Stimulated activated CD4-positive, alpha-beta T cell treated with anti-CD3 and anti-CD28 coated beads, Interleukin-2, amount 100 ng/mL, for 24 hours (primary cell): ENCODE data around the gene CR2.
"Not testable (repeated sequence)": the region's sequence is repeated elsewhere in the genome, so short reads cannot be mapped to it uniquely, and the experiment has no call there.

Experiments
- DNase-seq, 2 donors: peaks; one replicate each; pipeline ENCODE4 v3.0.0-alpha.2; 2020

The CR2 gene

DNA sequence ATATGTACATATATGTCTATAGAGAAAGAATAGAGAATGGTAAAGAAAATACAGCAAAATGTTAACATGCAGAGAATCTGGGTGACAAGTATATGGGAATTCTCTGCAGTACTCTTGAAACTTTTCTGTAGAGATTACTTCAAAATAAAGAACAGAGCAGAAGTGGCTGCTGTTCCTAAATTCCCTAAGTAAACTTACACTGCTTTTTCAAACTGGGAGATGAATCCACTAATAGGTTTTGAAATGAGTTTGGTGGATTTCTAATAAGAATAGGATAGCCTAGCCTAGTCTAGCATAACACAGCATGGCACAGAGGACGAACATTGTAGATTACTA is 450 bp upstream of the CR2 start:
- no peak for DNase-seq

DNA sequence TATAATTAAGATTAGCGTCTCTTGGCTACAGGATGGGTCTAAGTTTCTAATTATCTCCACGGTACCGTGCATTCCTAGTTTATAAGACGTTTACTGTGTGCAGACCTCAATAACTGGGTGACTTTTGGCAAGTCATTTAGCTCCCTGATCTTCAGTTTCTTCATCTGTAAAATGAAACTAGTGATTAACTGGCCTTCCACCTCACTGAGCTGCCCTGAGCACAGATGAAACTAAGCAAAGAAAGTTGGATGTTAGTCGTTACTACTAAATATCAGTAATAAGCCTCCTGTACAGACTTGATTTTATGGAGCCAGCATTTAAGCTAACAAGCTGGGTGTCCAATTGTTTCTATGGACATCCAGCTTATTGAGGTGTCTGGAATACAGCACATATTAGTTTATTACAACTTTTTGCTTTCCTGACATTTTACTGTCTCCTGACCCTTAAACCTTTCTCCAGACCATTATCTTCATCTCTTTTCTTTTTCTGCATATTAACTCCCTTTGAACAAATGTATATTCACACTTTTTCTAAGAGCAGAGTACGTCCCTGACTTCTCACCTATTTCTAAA is 1.1 kb downstream of the CR2 start:
- DNase-seq, result no peak

- DNase-seq, result no peak
Measured at GRCh38 chr1:207458414-207458813, 4.3 kb downstream of the CR2 start.

- DNase-seq, result no peak
Measured at GRCh38 chr1:207459008-207459407, 4.9 kb downstream of the CR2 start.

GRCh38 chr1:207461649-207462048 is 7.5 kb downstream of the CR2 start:
- no peak for DNase-seq

DNA sequence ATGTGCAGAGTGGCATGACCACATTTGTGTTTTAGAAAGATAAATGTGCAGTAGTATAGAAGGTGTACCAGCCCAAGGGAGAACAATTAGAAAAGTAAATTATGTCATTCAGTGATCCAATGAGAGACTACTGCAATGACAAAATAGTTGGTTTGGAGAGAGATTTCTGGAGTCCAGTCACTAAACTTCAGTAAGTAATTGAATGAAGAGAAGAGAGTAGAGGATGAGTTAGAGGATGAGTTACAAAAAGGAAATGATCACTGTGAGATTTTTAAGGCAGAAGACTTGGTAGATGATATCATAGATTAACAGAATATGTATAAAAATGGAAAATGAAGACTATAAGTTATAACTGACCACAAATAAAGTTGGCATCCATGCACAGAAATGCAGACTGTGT is 8.4 kb downstream of the CR2 start:
- no peak for DNase-seq

DNA sequence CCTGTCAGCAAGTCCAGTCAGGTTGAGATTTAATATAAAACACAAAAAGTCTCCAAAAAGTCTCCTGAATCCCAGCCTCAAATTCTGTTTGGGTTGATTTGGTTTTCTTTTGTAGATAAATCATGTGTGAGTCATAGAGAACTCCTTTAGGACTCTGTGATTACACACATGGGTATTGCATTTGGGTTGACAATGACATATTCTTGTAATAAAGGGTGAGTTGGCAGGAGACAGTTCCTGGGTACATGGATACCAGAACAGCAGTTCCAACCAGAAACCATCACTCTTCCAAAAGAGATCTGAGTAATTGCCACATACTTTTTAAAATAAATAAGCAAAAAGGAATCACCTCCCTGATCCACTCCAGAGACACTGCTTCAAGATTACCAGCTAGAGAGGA is 8.9 kb downstream of the CR2 start:
- no peak for DNase-seq

- DNase-seq, result no peak
Measured at GRCh38 chr1:207463571-207463970, 9.4 kb downstream of the CR2 start.

DNA sequence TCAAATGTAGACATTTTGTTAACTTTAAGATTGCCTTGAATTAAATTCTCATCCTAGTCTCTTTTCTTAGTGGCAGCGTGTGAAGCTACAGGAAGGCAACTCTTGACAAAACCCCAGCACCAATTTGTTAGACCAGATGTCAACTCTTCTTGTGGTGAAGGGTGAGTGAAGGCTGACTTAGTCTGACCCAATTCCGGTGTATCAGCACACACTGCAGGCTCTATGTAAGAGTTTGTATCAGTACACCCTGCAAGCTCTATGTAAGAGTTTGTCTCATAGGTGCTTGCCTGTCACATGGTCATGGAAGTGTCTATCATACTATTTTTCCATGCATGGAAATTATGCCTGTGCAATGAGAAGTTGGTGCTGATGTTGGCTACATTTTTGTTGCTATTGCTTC is 16.8 kb downstream of the CR2 start:
- no peak for DNase-seq

DNA sequence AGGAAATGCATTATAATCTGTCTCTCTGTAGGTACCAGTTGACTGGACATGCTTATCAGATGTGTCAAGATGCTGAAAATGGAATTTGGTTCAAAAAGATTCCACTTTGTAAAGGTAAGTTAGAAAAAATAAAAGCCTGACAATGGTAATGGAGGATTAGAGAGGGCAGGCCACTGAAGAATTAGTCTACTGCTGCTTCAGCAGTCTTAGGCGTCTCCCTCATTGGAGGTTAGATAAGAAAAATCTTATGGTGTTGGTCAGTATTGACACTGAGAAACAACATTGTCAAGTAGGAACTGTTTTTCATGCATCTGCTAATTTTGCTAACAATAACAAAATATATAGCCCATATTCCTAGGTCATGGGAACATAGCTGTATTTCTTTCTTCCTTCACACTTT is 20.1 kb downstream of the CR2 start:
- no peak for DNase-seq

- DNase-seq, result no peak
Measured at GRCh38 chr1:207486198-207486597, 32.1 kb downstream of the CR2 start.

- DNase-seq, result no peak
Measured at GRCh38 chr1:207487636-207488035, 33.5 kb downstream of the CR2 start.

DNA sequence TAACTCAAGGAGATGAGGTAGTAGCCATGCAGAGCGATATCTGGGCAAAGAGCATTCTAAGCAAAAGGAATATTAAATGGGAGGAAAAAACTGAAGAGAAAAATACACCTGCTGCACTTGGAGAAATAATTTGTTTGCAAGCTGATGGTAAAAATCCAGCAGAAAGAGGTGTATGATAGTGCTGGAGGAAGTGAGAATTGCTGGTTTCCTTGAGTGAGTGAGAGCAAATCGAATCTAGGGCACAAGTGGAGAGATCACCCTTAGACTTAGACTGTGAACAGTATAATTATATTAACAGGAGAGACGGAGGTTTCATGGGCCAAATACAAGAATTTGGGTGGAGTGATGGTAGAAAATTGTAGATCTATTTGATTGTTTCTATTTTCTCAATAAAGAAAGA is 39.1 kb downstream of the CR2 start:
- DNase-seq, result no peak

GRCh38 chr1:207494171-207494570 is 40.0 kb downstream of the CR2 start:
- DNase-seq, result no peak

- DNase-seq, result not testable (repeated sequence)
Measured at GRCh38 chr1:207495281-207495680, 41.2 kb downstream of the CR2 start.

DNA sequence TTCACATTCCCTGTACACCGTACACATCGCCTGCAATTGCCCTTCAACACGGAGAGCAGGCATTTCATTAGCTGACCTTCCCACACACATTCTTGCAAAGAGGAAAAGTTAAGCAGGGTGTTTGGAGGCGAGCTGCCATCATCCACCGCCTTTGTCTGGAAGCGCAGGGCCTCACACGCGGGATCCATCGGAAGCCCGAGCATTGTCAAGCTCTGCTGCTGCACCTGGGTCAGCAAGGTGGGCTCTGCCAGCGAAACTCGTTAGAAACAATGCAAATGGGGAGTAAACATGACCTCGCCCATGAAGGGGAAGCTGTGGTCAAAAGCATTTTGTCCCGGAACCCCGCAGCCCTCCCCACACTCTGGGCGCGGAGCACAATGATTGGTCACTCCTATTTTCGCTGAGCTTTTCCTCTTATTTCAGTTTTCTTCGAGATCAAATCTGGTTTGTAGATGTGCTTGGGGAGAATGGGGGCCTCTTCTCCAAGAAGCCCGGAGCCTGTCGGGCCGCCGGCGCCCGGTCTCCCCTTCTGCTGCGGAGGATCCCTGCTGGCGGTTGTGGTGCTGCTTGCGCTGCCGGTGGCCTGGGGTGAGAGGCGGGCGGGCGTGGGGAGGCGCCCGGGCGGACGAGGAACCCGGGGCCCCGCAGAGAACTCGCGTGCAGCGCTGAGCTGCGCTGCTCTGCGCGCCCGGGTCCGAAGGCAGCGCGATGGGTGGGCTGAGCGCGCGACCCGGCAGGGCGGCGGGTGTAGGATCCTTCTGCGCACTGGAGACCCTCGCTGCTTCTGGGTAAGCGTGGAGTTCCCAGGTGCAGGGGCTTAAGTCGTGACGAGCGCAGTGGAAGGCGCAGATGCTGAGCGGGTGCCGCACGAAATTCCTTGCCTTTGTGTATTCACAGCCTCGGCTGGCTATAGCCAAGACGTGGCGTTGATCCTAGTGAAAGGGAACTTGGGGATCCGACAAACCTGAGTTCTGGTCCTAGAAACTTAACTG is 42.0 kb downstream of the CR2 start, which contains the start of gene CR1:
Gene CR1 (plus strand): TSS at position 357 of the 992 bp plus-strand sequence. CDS start 111 bp downstream, at position 468.
- DNase-seq, result peak; percentile 29 to 46

- DNase-seq, result no peak
Measured at GRCh38 chr1:207497941-207498340, 43.8 kb downstream of the CR2 start.

DNA sequence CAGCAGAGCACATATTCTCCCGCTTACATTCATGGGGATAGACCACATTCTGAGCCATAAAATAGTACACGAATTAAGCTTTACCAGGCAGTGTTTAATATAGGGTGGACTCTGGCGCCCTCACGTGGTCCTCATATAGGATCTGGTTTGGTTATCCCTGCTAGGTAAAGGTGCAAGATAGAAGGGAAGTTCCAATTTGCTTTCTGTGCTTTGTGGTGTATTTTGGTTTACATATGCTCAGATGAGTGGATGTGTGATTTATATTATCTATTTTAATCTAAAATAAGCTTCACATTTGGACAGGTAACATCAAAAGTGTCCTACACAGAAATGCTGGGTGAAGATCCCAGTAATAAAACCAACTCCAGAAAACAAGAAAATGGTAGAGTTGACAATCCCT is 45.4 kb downstream of the CR2 start:
- DNase-seq, result peak; percentile 69 to 71

GRCh38 chr1:207500306-207500705 is 46.2 kb downstream of the CR2 start:
- no peak for DNase-seq

DNA sequence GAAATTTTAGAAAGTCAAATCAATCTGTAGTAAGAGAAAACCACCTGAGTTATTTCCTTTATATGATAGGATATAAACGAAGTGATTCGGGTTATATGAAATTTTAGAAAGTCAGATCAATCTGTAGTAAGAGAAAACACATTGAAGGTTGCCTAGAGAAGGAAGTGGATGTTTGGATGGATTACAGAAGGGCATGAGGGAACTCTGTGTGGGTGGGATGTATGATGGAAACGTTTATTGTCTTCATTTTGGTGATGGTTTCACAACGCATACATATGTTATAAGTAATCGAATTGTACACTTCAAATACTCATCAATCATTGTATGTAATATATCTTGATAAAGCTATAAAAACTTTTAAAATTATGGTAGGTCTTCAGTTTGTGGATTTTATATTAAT is 46.9 kb downstream of the CR2 start:
- DNase-seq, result no peak

DNA sequence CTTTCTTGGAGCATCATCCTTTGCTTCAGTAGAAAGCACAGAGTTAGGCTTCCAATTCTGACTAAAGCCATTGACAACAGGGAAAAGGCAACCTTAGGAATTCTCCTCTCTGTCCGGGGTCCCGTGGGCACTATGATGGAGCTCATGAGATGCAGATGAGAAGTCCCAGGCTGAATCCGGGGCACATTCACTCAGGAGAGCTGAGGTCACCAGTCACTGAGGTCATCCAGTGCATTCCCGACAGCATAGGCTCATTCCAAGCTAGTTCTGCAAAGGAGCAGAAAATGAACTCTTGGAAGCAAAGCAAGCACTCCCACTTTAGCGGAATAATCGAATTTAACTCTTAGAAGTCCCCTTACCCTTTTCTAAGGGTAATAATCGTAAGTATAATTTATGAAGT is 48.6 kb downstream of the CR2 start:
- DNase-seq, result no peak

DNA sequence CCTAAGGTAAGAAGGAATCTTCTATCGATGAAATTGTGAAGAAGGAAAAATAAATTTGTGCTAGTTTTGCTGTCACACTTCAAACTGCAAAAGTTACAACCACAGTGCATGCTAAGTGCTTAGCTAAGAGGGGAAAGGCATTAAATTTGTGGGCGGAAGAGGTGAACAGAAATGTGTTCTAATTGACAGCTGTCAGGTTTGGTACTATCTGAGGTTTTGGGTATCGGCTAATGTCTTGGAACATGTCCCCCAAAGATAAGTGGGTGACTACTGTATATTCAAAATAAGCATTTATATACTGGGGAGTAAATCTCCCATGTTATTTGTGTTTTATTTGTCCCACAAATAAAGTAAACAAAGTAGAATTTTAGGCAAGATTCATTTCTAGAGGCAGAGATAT is 49.8 kb downstream of the CR2 start:
- no peak for DNase-seq

- DNase-seq, result no peak
Measured at GRCh38 chr1:207504438-207504837, 50.3 kb downstream of the CR2 start.

GRCh38 chr1:207510444-207510843 is 56.3 kb downstream of the CR2 start:
- no peak for DNase-seq

DNA sequence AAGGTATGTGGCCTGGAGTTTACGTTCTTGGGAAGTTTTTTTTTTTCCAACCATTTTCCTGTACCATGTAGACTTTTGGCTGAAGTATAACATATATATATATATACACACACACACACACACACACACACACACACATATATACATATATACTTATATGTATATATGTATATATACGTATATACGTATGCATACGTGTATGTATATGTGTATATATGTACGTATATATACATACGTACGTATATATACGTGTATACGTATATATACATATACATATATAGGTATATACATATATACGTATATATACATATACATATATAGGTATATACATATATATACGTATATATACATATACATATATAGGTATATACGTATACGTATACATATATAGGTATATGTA is 60.8 kb downstream of the CR2 start:
- DNase-seq, result no peak
